Fibroblast of lung (primary cell): Measurements from ENCODE around the gene LARP6. TPM values are rescaled to one million over a fixed set of nuclear protein-coding genes. Genes with fewer than 3 reads are reported as not detected.

Experiments used
- DNase-seq, 2 donors: peaks; one replicate each; pipeline versions ENCODE4 v3.0.0 to v3.0.0-alpha.2; 2010; ENCODE audit warnings: low read depth in 2 of 2
- H2AFZ ChIP-seq: 2 replicates; pipeline ENCODE4 v1.5.1; 2012; ENCODE audit warnings: low read length, control low read depth, inconsistent platforms
- H3K27ac ChIP-seq: 2 replicates; pipeline ENCODE4 v1.5.1; 2011; ENCODE audit warnings: low read length, control low read depth; ENCODE audit not compliant: insufficient read depth
- H3K27me3 ChIP-seq: 2 replicates; pipeline ENCODE4 v1.5.1; 2011; ENCODE audit warnings: mild to moderate bottlenecking, low read length; ENCODE audit not compliant: control insufficient read depth, insufficient read depth
- H3K36me3 ChIP-seq: 2 replicates; pipeline ENCODE4 v1.5.1; 2011; ENCODE audit warnings: low read length; ENCODE audit not compliant: control insufficient read depth, insufficient read depth
- H3K4me1 ChIP-seq: 2 replicates; pipeline ENCODE4 v1.5.1; 2011; ENCODE audit warnings: low read length; ENCODE audit not compliant: control insufficient read depth, insufficient read depth; ENCODE audit errors: extremely low read depth
- H3K4me2 ChIP-seq: 2 replicates; pipeline ENCODE4 v1.5.1; 2011; ENCODE audit warnings: low read length, control low read depth; ENCODE audit not compliant: insufficient read depth; ENCODE audit errors: extremely low read depth
- H3K4me3 ChIP-seq, 4 experiments: fragments of 200-600 bp in 1 of 4; sonication (generic) in 1 of 4; replicated peaks in 1 of 4; 2 replicates each; pipeline ENCODE4 v1.5.1; 2011 to 2016; ENCODE audit warnings: low read length in 4 of 4, low read depth in 3 of 4, mild to moderate bottlenecking in 3 of 4, control low read depth in 2 of 4, inconsistent platforms in 1 of 4, mixed read lengths in 1 of 4; ENCODE audit not compliant: insufficient read depth in 1 of 4; ENCODE audit errors: control extremely low read depth in 1 of 4
- H3K79me2 ChIP-seq: 2 replicates; pipeline ENCODE4 v1.5.1; 2012; ENCODE audit warnings: mild to moderate bottlenecking, low read length, inconsistent platforms; ENCODE audit not compliant: control insufficient read depth, insufficient read depth
- H3K9ac ChIP-seq: 2 replicates; pipeline ENCODE4 v1.5.1; 2011; ENCODE audit warnings: mild to moderate bottlenecking, low read length, control low read depth; ENCODE audit not compliant: insufficient read depth
- H3K9me3 ChIP-seq: 2 replicates; pipeline ENCODE4 v1.5.1; 2012; ENCODE audit warnings: low read depth, low read length; ENCODE audit not compliant: control insufficient read depth, insufficient read depth
- H4K20me1 ChIP-seq: 2 replicates; pipeline ENCODE4 v1.5.1; 2011; ENCODE audit warnings: low read length; ENCODE audit not compliant: control insufficient read depth, insufficient read depth; ENCODE audit errors: extremely low read depth
- EZH2 ChIP-seq: IDR thresholded peaks from 2 replicates; pipeline ENCODE4 v1.5.1; 2012; ENCODE audit warnings: low read length, control low read depth, mild to moderate bottlenecking; ENCODE audit errors: missing control alignments
- polyA plus RNA-seq, 2 donors: library from polyadenylated mRNA; depleted of rRNA in 1 of 2; stranded (reverse) in 1 of 2; unstranded in 1 of 2; fragments of >200 nt; gene quantifications; 2 replicates each; pipeline ENCODE4 v1.2.1, GENCODE V29; 2011 to 2012; ENCODE audit warnings: missing spikeins in 1 of 2
- total RNA-seq: library from RNA; depleted of rRNA; stranded (reverse); fragments of >200 nt; gene quantifications from 2 replicates; pipeline ENCODE4 v1.2.1, GENCODE V29; 2014
- TF ChIP-seq, protein P1 (sequence below), 2 donors: IDR thresholded peaks in 1 of 2; conservative IDR thresholded peaks in 1 of 2; 1 replicate in 1 of 2; 2 replicates in 1 of 2; pipeline ENCODE4 v1.5.1; 2011 to 2012; ENCODE audit warnings: low read length in 2 of 2, control low read depth in 1 of 2, inconsistent platforms in 1 of 2, low read depth in 1 of 2, mild to moderate bottlenecking in 1 of 2

The LARP6 gene
- total and polyA plus RNA-seq, 2 donors (not counting 1 experiment from before 2014, with no cell fraction given) = 108 to 160 TPM

DNA sequence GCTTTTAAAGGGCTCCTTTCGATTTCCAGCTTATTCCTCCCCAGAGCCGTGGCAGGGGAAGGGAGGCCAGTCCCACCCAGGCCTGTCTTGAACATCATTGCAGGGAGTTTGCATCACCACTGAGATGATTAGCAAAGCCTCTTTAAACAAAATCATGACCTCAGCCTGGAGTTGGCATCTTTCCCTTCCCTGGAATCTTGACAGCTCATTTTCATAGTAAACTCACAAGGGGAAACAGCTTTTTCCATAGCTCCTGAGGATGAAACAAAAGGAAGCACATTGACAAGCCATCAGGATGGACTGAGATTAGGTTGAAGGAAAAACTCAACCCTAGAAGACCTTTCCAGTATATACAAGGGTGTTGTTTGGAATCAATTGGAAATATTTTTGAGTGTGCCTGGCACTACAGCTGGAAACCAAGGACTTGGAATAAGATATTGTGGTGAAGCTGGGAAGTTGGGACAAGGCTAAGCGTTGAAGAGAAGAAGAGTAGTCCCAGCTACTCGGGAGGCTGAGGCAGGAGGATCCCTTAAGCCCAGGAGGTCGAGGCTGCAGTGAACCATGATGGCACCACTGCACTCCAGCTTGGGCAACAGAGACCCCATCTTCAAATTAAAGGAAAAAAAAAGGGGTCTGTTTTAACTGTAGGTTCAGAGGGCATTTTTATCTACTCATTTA lies 3.1 kb upstream of the LARP6 start:
- Histone ChIP-seq H3K27ac (peak overlapping the region; percentile 89), H3K79me2 (peaks cover 19% of the 10 kb centered on the region), H3K9me3 (no peaks in the 10 kb centered on the region), H4K20me1 (no peaks in the 10 kb centered on the region), H3K36me3 (no peaks in the 10 kb centered on the region), H2AFZ (no peak overlapping the region), H3K4me1 (peaks cover 26% of the 10 kb centered on the region), H3K9ac (no peak overlapping the region), H3K27me3 (no peaks in the 10 kb centered on the region), H3K4me3 (peak overlapping the region in 2 of 4 experiments; percentile 25 to 31), H3K4me2 (peak overlapping the region; percentile 84)
- peak; percentile 98 to 100 for DNase-seq
- TF ChIP-seq EZH2 = no peak
- TF ChIP-seq, protein P1, sequence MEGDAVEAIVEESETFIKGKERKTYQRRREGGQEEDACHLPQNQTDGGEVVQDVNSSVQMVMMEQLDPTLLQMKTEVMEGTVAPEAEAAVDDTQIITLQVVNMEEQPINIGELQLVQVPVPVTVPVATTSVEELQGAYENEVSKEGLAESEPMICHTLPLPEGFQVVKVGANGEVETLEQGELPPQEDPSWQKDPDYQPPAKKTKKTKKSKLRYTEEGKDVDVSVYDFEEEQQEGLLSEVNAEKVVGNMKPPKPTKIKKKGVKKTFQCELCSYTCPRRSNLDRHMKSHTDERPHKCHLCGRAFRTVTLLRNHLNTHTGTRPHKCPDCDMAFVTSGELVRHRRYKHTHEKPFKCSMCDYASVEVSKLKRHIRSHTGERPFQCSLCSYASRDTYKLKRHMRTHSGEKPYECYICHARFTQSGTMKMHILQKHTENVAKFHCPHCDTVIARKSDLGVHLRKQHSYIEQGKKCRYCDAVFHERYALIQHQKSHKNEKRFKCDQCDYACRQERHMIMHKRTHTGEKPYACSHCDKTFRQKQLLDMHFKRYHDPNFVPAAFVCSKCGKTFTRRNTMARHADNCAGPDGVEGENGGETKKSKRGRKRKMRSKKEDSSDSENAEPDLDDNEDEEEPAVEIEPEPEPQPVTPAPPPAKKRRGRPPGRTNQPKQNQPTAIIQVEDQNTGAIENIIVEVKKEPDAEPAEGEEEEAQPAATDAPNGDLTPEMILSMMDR (conservative IDR thresholded peaks at IDR 0.05 in 1 of 2, IDR thresholded peaks at IDR 0.05 in 1 of 2; ENCODE audit: low read depth in 1 of 2, low read length in 2 of 2) = no peak

DNA sequence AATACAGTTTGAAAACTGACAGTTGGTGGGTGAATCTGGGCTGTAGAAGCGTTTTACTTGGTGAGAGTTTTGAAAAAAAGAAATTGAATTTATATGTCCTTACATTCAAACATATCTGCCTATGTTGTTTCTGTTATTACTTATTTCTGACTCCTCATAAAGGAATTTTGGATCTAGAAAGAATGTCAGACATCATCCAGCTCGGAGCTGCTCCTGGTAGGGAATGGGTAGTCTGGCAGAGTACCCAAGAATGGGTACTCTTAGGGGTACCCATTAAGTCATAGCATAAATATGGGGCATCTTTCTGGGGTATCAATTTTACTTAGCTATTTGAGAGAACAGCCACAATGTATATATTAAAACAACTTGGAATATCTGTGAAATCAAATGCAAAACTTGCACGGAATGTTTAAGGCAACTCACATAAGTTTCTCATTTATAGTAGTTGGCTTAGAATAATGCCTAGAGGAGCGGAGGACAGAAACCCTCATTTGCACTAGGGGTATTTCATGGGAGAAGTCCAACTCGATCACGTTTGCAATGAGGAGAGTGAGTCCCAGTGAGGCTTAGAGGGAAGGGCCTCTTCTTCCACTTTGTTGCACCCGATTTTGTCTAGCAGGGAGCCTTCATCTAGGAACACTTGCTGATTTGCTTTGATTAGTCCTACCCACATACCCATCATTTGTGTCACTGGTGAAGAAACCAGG lies 2.4 kb upstream of the LARP6 start:
- peak; percentile 51 to 59 for DNase-seq
- Histone ChIP-seq H3K79me2 (peaks cover 25% of the 10 kb centered on the region), H3K27me3 (no peaks in the 10 kb centered on the region), H3K4me3 (peak overlapping the region in 3 of 4 experiments; percentile 19 to 31 (median 25)), H3K9me3 (no peaks in the 10 kb centered on the region), H2AFZ (no peak overlapping the region), H3K9ac (no peak overlapping the region), H3K36me3 (peaks cover 2% of the 10 kb centered on the region), H3K4me2 (peak overlapping the region; percentile 84), H4K20me1 (no peaks in the 10 kb centered on the region), H3K4me1 (peaks cover 29% of the 10 kb centered on the region), H3K27ac (peak overlapping the region; percentile 89)
- TF ChIP-seq EZH2 = no peak

DNA sequence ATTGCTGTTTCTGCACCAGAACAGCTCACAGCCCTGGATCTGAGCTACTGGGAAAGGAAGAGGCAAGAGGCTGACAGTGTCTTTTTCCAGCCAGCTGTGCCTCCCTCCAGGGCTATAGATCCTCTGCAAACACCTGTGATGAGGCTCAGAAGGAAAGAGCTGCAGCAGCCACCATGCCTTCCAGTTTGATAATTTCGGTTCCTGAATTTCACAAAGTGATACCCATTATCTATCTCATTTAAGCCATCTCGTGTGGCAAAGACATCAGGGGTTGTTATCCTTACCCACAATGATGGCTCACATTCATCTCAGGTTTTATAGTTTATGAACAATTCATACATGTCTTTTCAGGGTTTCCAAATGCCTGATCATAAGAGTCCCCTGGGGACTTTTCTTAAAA lies 1.8 kb upstream of the LARP6 start:
- Histone ChIP-seq H3K27ac (peak overlapping the region; percentile 89), H3K27me3 (no peaks in the 10 kb centered on the region), H3K4me2 (no peak overlapping the region), H3K4me1 (peaks cover 29% of the 10 kb centered on the region), H4K20me1 (no peaks in the 10 kb centered on the region), H3K4me3 (peak overlapping the region in 1 of 4 experiments; percentile 31), H3K9me3 (no peaks in the 10 kb centered on the region), H3K79me2 (peaks cover 31% of the 10 kb centered on the region), H3K9ac (no peak overlapping the region), H2AFZ (no peak overlapping the region), H3K36me3 (peaks cover 3% of the 10 kb centered on the region)
- TF ChIP-seq EZH2 = no peak
- TF ChIP-seq, protein P1 (conservative IDR thresholded peaks at IDR 0.05 in 1 of 2, IDR thresholded peaks at IDR 0.05 in 1 of 2; ENCODE audit: low read depth in 1 of 2, low read length in 2 of 2) = no peak
- DNase-seq = no peak
